Hypothalamus (tissue), 51 donors: Measurements from ENCODE around the gene FIBCD1.

Experiments
- DNase-seq, 51 donors: peaks; one replicate each; lab custom pipeline; 2025; lab: John Stamatoyannopoulos, UW

Gene FIBCD1

GRCh38 chr9:130885484-130886375 lies 53.3 kb downstream of the FIBCD1 start:
- DNase-seq, result no peak

DNA sequence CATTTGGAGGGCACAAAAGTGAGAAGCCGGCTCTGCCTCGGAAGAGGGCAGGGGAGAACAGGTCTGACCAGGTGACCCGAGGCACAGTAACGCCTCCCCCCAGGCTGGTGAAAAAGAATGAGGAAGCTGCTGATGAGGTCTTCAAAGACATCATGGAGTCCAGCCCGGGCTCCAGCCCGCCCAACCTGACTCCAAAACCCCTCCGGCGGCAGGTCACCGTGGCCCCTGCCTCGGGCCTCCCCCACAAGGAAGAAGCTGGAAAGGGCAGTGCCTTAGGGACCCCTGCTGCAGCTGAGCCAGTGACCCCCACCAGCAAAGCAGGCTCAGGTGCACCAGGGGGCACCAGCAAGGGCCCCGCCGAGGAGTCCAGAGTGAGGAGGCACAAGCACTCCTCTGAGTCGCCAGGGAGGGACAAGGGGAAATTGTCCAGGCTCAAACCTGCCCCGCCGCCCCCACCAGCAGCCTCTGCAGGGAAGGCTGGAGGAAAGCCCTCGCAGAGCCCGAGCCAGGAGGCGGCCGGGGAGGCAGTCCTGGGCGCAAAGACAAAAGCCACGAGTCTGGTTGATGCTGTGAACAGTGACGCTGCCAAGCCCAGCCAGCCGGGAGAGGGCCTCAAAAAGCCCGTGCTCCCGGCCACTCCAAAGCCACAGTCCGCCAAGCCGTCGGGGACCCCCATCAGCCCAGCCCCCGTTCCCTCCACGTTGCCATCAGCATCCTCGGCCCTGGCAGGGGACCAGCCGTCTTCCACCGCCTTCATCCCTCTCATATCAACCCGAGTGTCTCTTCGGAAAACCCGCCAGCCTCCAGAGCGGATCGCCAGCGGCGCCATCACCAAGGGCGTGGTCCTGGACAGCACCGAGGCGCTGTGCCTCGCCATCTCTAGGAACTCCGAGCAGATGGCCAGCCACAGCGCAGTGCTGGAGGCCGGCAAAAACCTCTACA lies 54.2 kb downstream of the FIBCD1 start:
- peak in 33 of 51 donors; percentile 12 to 76 (median 47) for DNase-seq

- no peak for DNase-seq
Observed at GRCh38 chr9:130884111-130884531, 54.9 kb downstream of the FIBCD1 start.

- no peak for DNase-seq
Observed at GRCh38 chr9:130883479-130883878, 55.6 kb downstream of the FIBCD1 start.

DNA sequence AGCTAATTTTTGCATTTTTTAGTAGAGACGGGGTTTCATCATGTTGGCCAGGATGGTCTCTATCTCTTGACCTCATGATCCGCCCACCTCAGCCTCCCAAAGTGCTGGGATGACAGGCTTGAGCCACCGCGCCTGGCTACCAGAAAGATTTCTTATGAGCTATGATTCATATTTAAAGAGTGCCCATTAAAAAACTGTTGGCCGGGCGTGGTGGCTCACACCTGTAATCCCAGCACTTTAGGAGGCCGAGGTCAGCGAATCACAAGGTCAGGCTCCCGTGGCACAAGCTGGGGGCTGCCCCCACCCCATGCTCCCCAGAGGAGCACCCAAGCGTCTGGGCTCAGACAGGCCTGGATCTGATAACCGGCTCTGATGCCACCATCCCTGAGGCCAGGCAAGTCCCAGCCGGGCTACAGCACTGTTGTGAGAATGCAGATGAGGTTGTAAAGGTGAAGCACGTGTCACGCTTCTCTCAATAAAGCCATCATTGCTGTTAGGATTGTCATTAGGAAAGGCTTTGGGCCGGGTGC lies 56.3 kb downstream of the FIBCD1 start:
- no peak for DNase-seq

DNA sequence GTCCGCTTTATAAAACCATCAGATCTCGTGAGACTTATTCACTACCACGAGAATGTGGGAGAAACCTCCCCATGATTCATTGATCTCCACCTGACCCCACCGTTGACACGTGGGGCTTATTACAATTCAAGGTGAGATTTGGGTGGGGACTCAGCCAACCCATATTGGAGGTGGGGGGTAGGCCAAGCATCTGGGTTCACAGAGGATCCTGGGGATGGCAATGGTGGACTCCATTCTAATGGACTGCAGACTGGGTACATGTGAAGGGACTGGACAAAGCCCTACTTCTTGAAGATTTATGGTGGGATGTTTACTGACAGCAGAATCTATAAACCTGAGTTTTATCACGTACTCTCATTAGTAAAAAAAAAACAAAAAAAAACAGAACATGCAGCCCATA lies 57.5 kb downstream of the FIBCD1 start:
- no peak for DNase-seq

DNA sequence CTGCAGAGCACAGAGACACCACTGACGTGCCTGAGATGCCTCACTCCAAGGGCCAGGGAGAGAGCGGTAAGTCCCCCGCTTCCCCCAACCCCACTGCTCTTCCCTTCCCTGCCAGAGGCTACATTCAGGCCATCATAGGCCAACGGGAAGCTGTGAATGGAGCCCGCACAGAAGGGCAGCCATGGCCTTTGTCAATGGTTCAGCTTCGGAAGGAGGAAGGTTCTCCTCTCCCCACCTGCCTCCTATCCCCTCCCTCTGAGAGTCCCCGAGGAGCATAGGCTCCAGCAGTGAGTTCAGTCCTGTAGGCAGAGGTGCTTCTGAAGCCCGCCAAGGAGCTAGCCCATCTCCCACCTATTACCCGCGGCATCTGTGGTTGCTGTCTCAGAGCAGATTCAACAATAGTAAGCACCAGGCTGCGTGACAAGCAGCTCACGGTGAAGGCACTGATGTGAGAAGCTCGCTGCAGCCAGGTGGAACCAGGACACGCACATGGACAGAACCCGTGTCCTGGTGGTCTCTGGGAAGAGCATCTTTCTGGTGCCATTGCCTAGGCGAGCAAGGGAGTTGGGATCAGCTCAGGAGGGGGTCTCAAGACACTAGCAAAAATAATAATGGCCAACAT lies 58.3 kb downstream of the FIBCD1 start:
- no peak for DNase-seq

DNA sequence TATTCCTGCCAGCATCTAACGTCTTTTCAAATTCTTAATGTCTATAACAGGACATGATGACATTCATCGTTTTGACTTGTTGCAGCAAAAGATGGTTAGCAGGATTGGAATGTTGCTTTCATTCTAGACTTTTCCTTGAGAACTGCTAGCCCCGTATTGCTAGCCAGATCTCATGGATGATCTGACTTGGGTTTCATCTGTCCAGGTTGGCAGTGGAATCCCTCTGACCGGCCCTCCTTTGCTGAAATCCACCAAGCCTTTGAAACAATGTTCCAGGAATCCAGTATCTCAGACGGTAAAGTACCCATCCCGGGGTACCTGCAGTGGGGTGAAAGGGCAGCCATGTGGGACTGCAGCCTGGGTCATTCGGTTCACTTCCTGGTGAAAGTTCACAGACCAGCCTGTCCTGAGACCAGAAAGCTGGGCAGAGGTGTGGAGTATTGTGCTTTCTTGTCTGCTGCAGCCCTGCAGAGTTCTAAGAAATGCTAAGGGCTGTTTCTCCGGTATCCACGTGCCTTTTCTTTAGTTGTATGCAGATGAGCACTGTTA lies 59.1 kb downstream of the FIBCD1 start:
- DNase-seq, result no peak

GRCh38 chr9:130878295-130878694 lies 60.8 kb downstream of the FIBCD1 start:
- no peak for DNase-seq

DNA sequence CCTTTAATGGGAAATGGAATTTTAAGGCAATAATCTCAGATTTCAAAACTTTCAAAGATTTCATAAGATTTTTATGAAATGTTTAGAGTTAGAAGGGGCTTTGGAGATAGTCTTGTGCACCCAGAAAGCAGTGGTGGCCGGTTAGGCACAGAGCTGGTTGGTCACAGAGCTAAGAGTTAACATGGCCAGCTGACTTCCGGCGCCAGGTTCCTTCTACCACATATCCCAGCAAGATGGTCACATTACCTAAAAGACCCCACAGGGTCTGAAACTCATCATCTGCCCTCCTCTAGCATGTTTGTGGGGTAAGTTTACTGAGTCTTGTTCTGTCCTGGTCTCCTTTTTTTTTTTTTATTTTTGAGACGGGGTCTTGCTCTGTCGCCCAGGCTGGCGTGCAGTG lies 61.7 kb downstream of the FIBCD1 start:
- DNase-seq, result no peak

GRCh38 chr9:130874783-130875182 lies 64.3 kb downstream of the FIBCD1 start:
- DNase-seq, result no peak

DNA sequence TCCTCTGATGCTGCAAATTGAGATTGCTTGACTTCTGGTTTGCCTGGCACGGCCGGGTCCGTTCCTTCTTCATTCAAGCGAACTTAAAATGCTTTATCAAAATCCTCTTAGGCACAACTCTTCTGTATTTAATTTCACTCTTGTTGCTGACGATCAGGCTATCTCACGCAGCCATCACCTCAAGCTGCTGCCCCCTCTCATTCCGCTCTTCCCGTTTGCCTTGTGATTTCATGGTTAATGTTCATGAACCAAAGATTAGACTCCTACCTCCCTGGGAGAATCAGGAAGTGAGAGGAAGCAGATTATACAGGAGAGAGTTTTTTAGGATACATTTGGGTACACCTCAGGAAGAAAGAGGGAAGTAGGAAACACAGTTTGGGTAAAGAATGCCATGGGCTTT lies 65.1 kb downstream of the FIBCD1 start:
- no peak for DNase-seq

DNA sequence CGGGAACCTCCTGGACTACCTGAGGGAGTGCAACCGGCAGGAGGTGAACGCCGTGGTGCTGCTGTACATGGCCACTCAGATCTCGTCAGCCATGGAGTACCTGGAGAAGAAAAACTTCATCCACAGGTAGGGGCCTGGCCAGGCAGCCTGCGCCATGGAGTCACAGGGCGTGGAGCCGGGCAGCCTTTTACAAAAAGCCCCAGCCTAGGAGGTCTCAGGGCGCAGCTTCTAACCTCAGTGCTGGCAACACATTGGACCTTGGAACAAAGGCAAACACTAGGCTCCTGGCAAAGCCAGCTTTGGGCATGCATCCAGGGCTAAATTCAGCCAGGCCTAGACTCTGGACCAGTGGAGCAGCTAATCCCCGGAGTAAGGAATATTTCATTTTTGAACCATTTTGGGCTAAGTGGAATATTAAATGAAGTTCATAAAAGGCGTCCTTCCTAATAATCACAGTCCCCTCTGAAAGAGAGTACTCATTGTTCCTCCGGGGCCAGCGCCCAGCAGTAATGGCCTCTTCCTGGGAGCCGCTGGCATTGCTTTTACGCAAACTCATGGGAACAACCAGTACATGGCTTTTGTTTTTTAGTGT lies 66.0 kb downstream of the FIBCD1 start:
- peak in 35 of 51 donors; percentile 19 to 79 (median 60) for DNase-seq

GRCh38 chr9:130872508-130872907 lies 66.5 kb downstream of the FIBCD1 start:
- DNase-seq, result no peak

DNA sequence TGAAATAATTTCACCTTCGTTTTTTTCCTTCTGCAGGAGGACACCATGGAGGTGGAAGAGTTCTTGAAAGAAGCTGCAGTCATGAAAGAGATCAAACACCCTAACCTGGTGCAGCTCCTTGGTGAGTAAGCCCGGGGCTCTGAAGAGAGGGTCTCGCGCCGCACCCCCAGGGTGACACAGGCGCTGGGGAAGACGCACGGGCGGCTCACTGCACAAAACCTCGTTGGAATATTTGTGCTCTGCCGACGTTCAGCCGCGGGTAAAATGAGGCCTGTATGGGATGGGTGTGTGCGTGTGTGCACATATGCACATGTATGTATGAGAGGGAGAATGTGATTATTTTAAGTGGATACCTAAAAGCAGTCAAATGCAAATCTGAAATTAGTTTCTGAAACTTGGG lies 67.0 kb downstream of the FIBCD1 start:
- no peak for DNase-seq

DNA sequence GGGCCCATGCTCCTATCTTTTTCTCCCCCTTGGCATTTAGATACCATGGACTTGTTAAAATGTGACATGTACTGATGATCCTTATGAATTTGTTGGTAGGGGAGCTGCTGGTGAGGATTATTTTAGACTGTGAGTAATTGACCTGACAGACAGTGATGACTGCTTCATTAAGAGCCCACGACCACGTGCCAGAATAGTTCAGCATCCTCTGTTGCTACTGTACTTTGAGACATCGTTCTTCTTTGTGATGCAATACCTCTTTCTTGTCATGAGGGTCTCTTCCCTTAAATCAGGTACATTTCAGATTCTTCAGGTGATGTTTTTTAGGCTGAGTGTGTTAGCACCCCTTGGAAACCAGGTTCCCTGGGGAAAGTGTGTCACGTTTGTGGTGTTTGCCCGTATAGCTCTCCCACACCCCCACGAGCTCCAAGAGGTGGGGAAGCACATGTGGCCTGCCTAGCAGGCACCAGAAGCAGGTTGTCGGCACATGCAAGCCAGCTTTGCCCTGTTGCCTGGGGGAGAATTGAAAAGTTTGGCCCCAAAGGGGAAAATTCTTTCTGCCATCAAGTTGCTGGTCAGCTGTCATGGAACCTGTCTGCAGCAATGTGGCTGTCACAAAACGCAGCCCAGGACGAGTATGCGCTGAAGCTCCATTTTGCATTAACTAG lies 67.5 kb downstream of the FIBCD1 start:
- DNase-seq, result no peak

GRCh38 chr9:130870491-130871381 lies 68.3 kb downstream of the FIBCD1 start:
- DNase-seq, result peak in 1 of 51 donors; percentile 24

DNA sequence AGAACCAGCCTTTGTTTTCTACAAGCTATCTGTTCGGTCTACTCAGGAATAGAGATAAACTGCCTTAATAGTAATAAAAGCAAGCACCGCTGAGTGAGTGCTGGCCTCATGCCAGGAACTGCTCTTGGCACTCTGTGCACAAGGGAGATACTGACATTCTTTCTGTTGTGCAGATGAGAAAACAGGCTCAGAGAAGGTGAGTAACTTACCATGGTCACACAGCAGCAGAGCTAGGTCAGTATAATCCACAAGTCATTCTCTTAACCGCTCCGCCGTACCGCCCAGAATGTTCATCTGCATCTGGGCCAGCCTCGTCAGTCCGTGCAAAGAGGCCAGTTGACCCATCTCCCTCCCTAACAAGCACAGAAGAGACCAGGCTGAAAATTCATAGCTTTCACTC lies 69.8 kb downstream of the FIBCD1 start:
- DNase-seq, result peak in 2 of 51 donors; percentile 26 to 38
